Measurements from ENCODE around the gene SLC7A6.

GRCh38 chr16:68236137-68236825 is 28.0 kb upstream of the SLC7A6 start:
- TF ChIP-seq CTCF (IDR thresholded peaks at IDR 0.05; ENCODE audit: borderline replicate concordance, extremely low read depth, low read length, poor library complexity, severe bottlenecking) = no peak
- no peak for TF ChIP-seq EZH2 (IDR thresholded peaks at IDR 0.05; ENCODE audit: borderline replicate concordance, low read depth, low read length, severe bottlenecking)

Measured in DND-41 (cell line).